RCC 7860 (cell line): ENCODE data around the gene ZNF331.

Source experiments
- DNase-seq: peaks from one replicate; pipeline ENCODE4 v3.0.0-alpha.2; 2015; ENCODE audit warnings: low spot score
- FAIRE-seq: peaks from 2 replicates; lab custom pipeline; 2012; peaks lifted over from hg19 to GRCh38; lab: Jason Lieb, UNC

Gene ZNF331

GRCh38 chr19:53520547-53521372, 17.2 kb upstream of the ZNF331 start:
- DNase-seq: peak; percentile 78
- FAIRE-seq: peak; percentile 76

- FAIRE-seq (no peak), DNase-seq (no peak)
Observed at GRCh38 chr19:53521373-53522202, 16.4 kb upstream of the ZNF331 start.

DNA sequence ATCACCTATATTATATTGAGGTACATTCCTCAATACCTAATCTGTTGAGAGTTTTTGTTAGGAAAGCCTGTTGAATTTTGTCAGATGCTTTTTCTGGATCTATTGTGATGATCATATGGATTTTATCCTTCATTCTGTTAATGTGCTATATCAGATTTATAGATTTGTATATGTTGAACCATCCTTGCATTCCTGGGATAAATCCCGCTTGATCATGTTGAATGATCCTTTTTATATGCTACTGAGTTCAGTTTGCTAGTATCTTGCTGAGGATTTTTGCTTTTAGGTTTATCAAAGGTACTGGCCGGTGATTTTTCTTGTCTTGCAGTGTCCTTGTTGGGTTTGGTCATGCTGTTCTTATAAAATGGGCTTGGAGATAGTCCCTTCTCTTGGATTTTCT, 12.0 kb upstream of the ZNF331 start:
- DNase-seq (no peak), FAIRE-seq (no peak)

DNA sequence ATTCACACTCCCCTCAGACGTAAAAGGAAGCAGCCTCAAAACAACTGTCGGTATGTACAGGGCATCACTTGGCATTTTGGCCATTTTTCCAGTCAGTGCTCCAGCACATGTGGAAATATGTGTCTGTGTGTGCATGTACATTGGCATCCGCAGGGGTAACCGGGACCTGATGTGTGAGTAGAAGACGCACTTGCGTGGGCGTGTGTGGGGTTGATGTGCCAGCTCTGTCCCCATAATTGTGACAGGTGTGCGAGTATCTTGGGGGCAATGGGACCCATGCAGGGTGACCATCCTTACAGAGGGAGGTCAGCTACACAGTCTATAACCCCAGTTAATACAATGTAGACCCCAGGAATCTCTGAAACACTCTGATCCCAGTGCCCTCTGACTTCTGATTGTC, 7.3 kb upstream of the ZNF331 start:
- DNase-seq: no peak
- FAIRE-seq: no peak

DNA sequence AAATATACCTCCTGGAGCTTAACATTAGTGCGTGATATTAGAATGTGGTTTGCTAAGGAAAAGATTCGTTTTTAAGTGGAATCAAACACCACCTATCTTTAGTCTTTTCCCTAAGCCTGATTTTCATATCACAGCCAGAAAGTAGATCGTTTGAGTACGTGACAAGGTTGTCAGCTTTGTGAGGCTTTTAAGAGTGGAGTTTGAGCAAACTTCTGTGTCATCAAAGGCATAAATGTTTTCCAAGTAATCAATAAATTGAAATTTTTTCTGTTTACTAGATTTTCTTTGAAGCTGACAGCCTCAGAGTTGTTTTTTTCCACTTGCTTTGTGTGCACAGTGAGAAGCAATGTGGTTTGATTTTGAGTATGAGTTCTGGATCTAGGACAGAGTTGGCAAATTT, 6.5 kb upstream of the ZNF331 start:
- no peak for FAIRE-seq
- DNase-seq: no peak

DNA sequence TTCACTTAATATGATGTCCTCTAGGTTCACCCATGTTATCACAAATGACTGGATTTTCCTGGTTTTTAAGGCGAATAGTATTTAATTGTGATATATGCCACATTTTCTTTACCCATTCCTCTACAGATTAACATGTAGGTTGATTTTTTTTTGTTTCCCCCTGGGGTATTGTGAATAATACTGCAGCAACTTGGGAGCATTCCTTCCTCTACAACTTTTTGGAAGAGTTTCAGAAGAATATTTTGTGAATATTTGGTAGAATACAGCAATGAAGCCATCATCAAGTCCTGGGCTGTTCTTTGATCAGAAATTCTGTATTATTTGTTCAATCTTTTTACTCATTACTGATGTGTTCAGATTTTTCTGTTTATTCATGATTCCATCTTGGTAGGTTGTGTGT, 5.6 kb upstream of the ZNF331 start:
- FAIRE-seq: no peak

DNA sequence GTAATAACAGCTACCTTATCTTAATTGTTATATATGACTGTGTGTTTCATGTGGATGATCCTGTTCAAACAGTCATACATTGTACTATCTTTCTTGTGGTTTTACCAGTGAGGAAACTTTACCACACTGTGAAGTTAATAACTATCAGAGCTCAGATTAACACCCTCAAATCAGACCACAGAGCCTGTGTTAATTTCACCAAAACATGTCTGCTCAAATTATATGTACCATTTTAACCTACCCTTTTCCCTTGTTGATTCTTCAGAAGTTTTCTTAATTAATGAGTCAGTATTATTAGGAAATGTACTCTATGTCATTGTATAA, 1.8 kb upstream of the ZNF331 start:
- FAIRE-seq: no peak
- DNase-seq: no peak

More for the DNA sequence above, 5.6 kb upstream of the ZNF331 start:
- no peak for DNase-seq

- no peak for FAIRE-seq
- no peak for DNase-seq
Observed at GRCh38 chr19:53537121-53537520, 824 bp upstream of the ZNF331 start.

DNA sequence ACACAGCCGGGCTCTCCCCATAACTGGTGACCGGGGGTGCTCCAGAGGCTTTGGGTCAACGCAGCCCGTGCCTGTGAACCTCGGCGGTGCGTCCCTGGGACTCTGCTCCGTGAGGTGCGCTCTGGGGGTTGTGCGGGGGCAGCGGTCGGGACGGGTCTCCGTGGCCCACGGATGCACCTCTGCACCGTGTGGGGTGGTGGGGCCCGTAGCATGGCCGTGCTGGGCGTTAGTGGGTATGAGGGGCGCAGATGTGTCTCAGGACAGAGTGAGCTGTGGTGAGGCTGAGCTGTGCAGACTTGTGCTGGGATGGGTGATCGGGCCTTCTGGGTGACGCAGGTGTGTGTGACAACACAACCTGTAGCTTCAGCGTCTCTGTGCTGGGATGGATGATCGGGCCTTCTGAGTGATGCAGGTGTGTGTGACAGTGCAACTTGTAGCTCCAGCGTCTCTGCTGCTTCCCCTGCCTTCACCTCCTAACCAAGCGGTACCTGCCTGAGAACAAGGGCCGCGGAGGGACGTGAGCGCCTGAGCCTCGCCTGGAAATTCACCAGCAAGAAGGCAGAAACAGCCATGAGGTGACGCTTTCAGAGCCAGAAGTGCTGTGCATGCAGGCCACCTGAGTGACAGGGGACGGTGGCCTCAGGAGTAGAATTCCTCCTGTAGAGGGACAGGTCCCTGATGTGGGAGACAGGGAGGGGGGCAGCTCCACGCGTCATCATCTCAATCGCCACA, 599 bp downstream of the ZNF331 start:
- FAIRE-seq (no peak), DNase-seq (no peak)

- DNase-seq: no peak
- FAIRE-seq: no peak
Observed at GRCh38 chr19:53540091-53540490, 2.1 kb downstream of the ZNF331 start.

- FAIRE-seq: no peak
- DNase-seq: no peak
Observed at GRCh38 chr19:53541971-53542370, 4.0 kb downstream of the ZNF331 start.

DNA sequence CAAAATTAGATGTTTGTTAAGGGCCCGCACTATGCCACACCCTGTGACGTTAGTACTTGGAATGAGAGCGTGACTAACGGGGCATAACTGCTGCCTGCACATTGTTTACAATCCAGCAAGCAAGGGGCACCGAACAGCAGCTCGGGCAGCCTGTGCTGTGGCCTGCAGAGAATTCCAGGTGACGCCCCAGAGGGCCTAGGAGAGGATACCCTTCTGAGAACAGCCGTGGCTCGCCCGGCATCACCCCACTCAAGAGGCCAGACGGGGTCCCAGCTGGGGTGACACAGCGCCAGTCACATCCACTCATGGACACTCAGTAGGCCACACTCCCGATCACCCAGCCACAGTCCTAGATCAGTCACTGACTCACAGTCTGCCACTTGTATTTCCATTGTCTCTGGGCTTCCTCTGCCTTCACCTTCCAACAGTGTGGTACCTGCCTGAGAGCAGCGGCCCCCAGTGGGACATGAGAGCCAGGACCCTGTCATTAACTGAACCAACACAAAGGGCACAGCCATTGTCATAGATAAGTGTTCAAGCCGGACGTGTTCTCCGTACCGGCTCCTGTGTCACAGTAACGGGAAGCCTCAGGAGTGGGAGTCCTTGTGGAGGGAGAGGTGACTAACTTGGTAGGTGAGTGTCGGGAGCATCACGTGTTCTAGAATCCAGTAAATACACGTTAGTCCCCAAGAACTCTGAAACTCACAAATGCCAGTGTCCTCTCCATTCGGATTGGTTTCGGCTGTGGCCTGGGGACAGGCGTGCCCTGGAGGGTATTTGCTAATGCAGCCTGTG, 7.5 kb downstream of the ZNF331 start:
- DNase-seq (no peak), FAIRE-seq (no peak)

DNA sequence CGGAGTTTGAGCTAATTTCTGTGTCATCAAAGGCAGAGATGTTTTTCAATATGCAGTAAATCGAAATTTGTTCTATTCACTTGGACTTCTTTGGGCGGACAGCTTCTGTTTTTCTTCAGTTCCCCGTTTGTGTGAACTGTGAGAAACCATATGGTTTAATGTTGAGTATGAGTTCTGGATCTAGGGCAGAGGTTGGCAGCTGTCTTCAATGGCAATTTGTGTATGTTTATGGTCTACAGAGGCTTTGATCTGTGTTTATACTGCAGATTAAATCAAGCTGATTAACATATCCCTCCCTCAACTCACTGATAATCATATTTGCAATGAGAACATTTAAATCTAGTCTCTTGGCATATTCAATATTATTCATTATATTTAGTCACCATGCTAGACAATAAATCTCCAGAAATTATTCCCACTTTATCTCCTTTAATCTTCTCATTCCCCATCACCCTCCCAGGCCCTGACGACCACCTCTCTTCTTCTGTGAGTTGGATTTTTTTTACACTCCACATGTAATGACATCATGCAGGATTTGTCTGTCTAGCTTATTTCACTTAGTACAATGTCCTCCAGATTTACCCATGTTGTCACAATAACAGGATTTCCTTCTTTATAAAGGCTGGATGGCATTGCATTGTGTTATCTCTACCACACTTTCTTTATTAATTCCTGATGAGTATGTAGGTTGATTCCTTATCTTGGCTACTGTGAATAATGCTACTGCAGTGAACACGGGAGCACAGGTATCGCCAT, 9.0 kb downstream of the ZNF331 start:
- FAIRE-seq: no peak

GRCh38 chr19:53549340-53549739, 11.4 kb downstream of the ZNF331 start:
- DNase-seq: no peak
- no peak for FAIRE-seq

More for the DNA sequence above, 9.0 kb downstream of the ZNF331 start:
- DNase-seq: no peak

- no peak for FAIRE-seq
Observed at GRCh38 chr19:53552001-53552721, 14.2 kb downstream of the ZNF331 start.

GRCh38 chr19:53553156-53553555, 15.2 kb downstream of the ZNF331 start:
- DNase-seq (no peak), FAIRE-seq (no peak)

More at GRCh38 chr19:53552001-53552721, 14.2 kb downstream of the ZNF331 start:
- DNase-seq: no peak

- DNase-seq (peak; percentile 54), FAIRE-seq (no peak)
Observed at GRCh38 chr19:53553865-53554791, 16.2 kb downstream of the ZNF331 start.

DNA sequence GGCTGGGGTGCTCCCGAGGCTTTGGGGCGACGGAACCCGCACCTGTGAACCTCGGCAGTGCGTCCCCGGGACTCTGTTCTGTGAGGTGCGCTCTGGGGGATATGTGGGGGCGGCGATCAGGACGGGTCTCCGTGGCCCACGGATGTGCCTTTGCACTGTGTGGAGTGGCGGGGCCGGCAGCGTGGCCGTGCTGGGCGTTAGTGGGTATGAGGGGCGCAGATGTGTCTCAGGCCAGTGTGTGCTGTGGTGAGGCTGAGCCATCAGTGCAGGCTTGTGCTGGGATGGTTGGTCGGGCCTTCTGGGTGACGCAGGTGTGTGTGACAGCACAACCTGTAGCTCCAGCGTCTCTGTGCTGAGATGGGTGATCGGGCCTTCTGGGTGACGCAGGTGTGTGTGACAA, 16.9 kb downstream of the ZNF331 start:
- no peak for FAIRE-seq
- DNase-seq: no peak
